ENCODE data around the gene ARHGAP18.
A peak's percentile ranks its signal among the peaks of the same experiment; 100 is the strongest.

- TF ChIP-seq CTCF (IDR thresholded peaks at IDR 0.05) = no peak
- no peak for TF ChIP-seq POLR2A (IDR thresholded peaks at IDR 0.05; ENCODE audit: low read depth)
- TF ChIP-seq POLR2AphosphoS5 (IDR thresholded peaks at IDR 0.05) = peak; percentile 64 to 76
- no peak for TF ChIP-seq EP300 (IDR thresholded peaks at IDR 0.05)
Observed at GRCh38 chr6:129683601-129684322, 26.2 kb downstream of the ARHGAP18 start.

Data from esophagus muscularis mucosa (tissue), 4 donors.